H1 (cell line): Measurements from ENCODE around the gene KRT14. TPM values are rescaled to one million over a fixed set of nuclear protein-coding genes. Genes with fewer than 3 reads are reported as not detected.

Source experiments
- E2F6 ChIP-seq: IDR thresholded peaks from 2 replicates; pipeline ENCODE4 v1.6.1; 2012; ENCODE audit warnings: inconsistent platforms
- TBP ChIP-seq: IDR thresholded peaks from 2 replicates; pipeline ENCODE4 v1.6.1; 2011; ENCODE audit warnings: low read depth, low read length, improper control_type of control experiment
- polyA plus RNA-seq, 7 experiments: library from polyadenylated mRNA; depleted of rRNA in 3 of 7; stranded (reverse) in 5 of 7; unstranded in 2 of 7; fragments of >200 nt in 5 of 7; fragments of 200-250 nt in 2 of 7; gene quantifications; 1 replicate in 5 of 7; 2 replicates in 1 of 7; 4 replicates in 1 of 7; pipeline versions ENCODE4 v1.2.1 to v1.2.3, GENCODE V29; 2011 to 2013; ENCODE audit warnings: missing spikeins in 2 of 7, mixed read lengths in 2 of 7
- total RNA-seq: library from RNA; stranded (reverse); fragmentation: NEBNext Ultra II Directional; extraction: Animal tissue kit (Norgen Biotek cat#: 25700); gene quantifications from 2 replicates; pipeline ENCODE4 v1.2.1, GENCODE V29; 2021
- TF ChIP-seq, protein P1 (sequence below), 3 experiments: IDR thresholded peaks; 1 replicate in 2 of 3; 2 replicates in 1 of 3; pipeline versions ENCODE4 v1.5.1 to v1.6.1; 2011; ENCODE audit warnings: low read length in 3 of 3, mild to moderate bottlenecking in 3 of 3, inconsistent platforms in 2 of 3, low read depth in 1 of 3, moderate library complexity in 1 of 3; ENCODE audit not compliant: insufficient read depth in 1 of 3; ENCODE audit errors: control extremely low read depth in 1 of 3

Gene KRT14
- total and polyA plus RNA-seq, 2 of the 8 experiments (the other 6 are each of a cell fraction or from before 2014, with no cell fraction given), result 0.35 TPM; not detected in 1

DNA sequence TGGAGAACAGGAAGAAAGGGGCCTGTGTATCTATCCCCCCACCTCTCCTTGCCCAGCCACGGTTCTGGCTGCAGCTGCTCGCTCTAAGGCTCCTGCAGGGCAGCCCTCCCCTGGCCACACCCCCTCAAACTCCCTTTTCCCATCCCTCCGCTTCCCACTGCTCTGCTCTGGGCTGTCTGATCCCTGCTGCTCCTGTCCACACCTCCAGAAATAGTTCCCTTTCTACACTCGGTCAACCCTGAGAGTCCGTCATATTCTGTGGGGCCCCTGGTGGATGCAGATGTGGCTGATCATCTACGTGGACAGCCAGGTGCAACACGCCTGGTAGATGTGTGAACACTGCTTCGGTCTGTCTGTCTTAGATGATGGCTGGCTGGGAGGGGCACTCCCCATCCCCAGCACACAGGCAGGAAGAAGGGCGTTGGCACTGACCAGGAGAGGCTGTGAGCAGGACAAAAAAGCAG is 39.3 kb downstream of the KRT14 start (continued):
- no peak for TF ChIP-seq E2F6
- TF ChIP-seq, protein P1, sequence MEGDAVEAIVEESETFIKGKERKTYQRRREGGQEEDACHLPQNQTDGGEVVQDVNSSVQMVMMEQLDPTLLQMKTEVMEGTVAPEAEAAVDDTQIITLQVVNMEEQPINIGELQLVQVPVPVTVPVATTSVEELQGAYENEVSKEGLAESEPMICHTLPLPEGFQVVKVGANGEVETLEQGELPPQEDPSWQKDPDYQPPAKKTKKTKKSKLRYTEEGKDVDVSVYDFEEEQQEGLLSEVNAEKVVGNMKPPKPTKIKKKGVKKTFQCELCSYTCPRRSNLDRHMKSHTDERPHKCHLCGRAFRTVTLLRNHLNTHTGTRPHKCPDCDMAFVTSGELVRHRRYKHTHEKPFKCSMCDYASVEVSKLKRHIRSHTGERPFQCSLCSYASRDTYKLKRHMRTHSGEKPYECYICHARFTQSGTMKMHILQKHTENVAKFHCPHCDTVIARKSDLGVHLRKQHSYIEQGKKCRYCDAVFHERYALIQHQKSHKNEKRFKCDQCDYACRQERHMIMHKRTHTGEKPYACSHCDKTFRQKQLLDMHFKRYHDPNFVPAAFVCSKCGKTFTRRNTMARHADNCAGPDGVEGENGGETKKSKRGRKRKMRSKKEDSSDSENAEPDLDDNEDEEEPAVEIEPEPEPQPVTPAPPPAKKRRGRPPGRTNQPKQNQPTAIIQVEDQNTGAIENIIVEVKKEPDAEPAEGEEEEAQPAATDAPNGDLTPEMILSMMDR (IDR thresholded peaks at IDR 0.05; ENCODE audit: control extremely low read depth in 1 of 3, insufficient read depth in 1 of 3, low read depth in 1 of 3, low read length in 3 of 3), result no peak
- TF ChIP-seq TBP, result no peak
